GM12891 (cell line): ENCODE measurements around the gene SUMF1.

Experiments used
- DNase-seq: peaks from one replicate; pipeline ENCODE4 v3.0.0; 2011; ENCODE audit warnings: low spot score; ENCODE audit not compliant: insufficient read length
- FAIRE-seq: peaks from 2 replicates; lab custom pipeline; 2011; peaks lifted over from hg19 to GRCh38; lab: Jason Lieb, UNC
- PAX5 ChIP-seq: IDR thresholded peaks from 2 replicates; pipeline ENCODE4 v1.6.1; 2011; ENCODE audit warnings: low read length, moderate library complexity, mild to moderate bottlenecking; ENCODE audit not compliant: insufficient read depth, severe bottlenecking
- POLR2A ChIP-seq: IDR thresholded peaks from 2 replicates; pipeline ENCODE4 v1.6.1; 2011; ENCODE audit warnings: low read depth, low read length, control low read depth
- POLR2AphosphoS5 ChIP-seq: IDR thresholded peaks from 2 replicates; pipeline ENCODE4 v1.6.1; 2011; ENCODE audit warnings: low read depth, low read length, control low read depth
- POU2F2 ChIP-seq: IDR thresholded peaks from 2 replicates; pipeline ENCODE4 v1.6.1; 2011; ENCODE audit warnings: low read depth, mild to moderate bottlenecking, control low read depth, low read length, moderate library complexity
- SPI1 ChIP-seq: IDR thresholded peaks from 2 replicates; pipeline ENCODE4 v1.6.1; 2011; ENCODE audit warnings: low read depth, low read length, control low read depth
- TAF1 ChIP-seq: IDR thresholded peaks from 2 replicates; pipeline ENCODE4 v1.6.1; 2011; ENCODE audit warnings: low read depth, low read length, control low read depth

Gene SUMF1

GRCh38 chr3:4362523-4362922 is 104.5 kb downstream of the SUMF1 start:
- DNase-seq (no peak), FAIRE-seq (no peak)
- TF ChIP-seq SPI1, result no peak
- no peak for TF ChIP-seq POLR2AphosphoS5
- TF ChIP-seq POU2F2, result no peak
- no peak for TF ChIP-seq POLR2A
- no peak for TF ChIP-seq TAF1
- no peak for TF ChIP-seq PAX5

GRCh38 chr3:4360817-4361216 is 106.3 kb downstream of the SUMF1 start:
- DNase-seq, result no peak
- TF ChIP-seq SPI1, result no peak
- TF ChIP-seq PAX5, result no peak
- TF ChIP-seq TAF1, result no peak
- no peak for TF ChIP-seq POLR2A
- no peak for TF ChIP-seq POU2F2
- TF ChIP-seq POLR2AphosphoS5, result no peak
- no peak for FAIRE-seq

- no peak for TF ChIP-seq POLR2AphosphoS5
- TF ChIP-seq POU2F2, result no peak
- TF ChIP-seq POLR2A, result no peak
- TF ChIP-seq SPI1, result no peak
- no peak for TF ChIP-seq TAF1
- no peak for TF ChIP-seq PAX5
- no peak for DNase-seq
- no peak for FAIRE-seq
Observed at GRCh38 chr3:4359805-4360502, 107.1 kb downstream of the SUMF1 start.

GRCh38 chr3:4358273-4358672 is 108.8 kb downstream of the SUMF1 start:
- DNase-seq, result no peak
- FAIRE-seq, result no peak
- no peak for TF ChIP-seq PAX5
- TF ChIP-seq TAF1, result no peak
- TF ChIP-seq POLR2AphosphoS5, result no peak
- no peak for TF ChIP-seq POLR2A

- FAIRE-seq, result no peak
- TF ChIP-seq POU2F2 (no peak), SPI1 (no peak), POLR2AphosphoS5 (no peak), POLR2A (no peak), PAX5 (no peak), TAF1 (no peak)
- no peak for DNase-seq
Observed at GRCh38 chr3:4356546-4357410, 110.3 kb downstream of the SUMF1 start.

GRCh38 chr3:4356220-4356540 is 110.9 kb downstream of the SUMF1 start:
- FAIRE-seq (no peak), DNase-seq (no peak)
- TF ChIP-seq POU2F2 (no peak), POLR2A (no peak), PAX5 (no peak), TAF1 (no peak), POLR2AphosphoS5 (no peak), SPI1 (no peak)

- FAIRE-seq (no peak), DNase-seq (no peak)
- no peak for TF ChIP-seq SPI1
- no peak for TF ChIP-seq POLR2A
- TF ChIP-seq PAX5, result no peak
- no peak for TF ChIP-seq TAF1
Observed at GRCh38 chr3:4355401-4356219, 111.5 kb downstream of the SUMF1 start.

GRCh38 chr3:4351872-4352271 is 115.2 kb downstream of the SUMF1 start:
- TF ChIP-seq POLR2AphosphoS5 (no peak), POU2F2 (no peak), POLR2A (no peak), PAX5 (no peak), SPI1 (no peak), TAF1 (no peak)
- DNase-seq, result no peak
- FAIRE-seq, result no peak
